ENCODE results near the gene ADAMTSL4.
"Not testable (repeated sequence)": the region's sequence is repeated elsewhere in the genome, so short reads cannot be mapped to it uniquely, and the experiment has no call there.

ADAMTSL4 gene

DNA sequence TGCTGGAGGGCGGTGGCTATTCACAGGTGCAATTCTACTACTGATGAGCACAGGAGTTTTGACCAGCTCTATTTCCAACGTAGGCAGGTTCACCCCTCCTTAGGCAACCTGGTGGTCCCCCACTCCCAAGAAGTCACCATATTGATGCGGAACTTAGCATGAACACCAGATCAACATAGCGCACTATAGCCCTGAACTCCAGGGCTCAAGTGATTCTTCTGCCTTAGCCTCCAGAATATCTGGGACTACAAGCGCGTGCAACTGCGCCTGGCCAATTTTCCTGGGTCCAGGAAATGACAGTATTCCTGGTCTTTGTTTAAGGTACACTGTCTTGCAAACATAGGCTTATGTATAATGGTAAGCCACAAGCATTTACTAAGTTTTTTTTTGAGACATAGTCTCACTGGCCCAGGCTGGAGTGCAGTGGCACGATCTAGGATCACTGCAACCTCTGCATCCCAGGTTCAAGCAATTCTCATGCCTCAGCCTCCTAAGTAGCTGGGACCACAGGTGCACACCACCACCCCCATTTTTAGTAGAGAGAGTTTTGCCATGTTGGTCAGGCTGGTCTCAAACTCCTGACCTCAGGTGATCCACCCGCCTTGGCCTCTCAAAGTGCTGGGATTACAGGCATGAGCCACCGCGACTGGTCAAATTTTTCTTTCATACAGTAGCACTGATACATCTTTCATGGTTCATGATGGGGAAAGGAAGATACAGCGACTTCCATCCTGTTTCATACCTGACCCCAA lies 17.6 kb downstream of the ADAMTSL4 start:
- TF ChIP-seq MAX (IDR thresholded peaks at IDR 0.05; ENCODE audit: low read depth, low read length): no peak
- no peak for TF ChIP-seq POLR2A (IDR thresholded peaks at IDR 0.05; ENCODE audit: extremely low read depth, insufficient read length)
- no peak for TF ChIP-seq MYC (IDR thresholded peaks at IDR 0.05; ENCODE audit: low read depth, low read length)
- no peak for TF ChIP-seq CTCF (IDR thresholded peaks at IDR 0.05; ENCODE audit: low read depth, low read length)
- DNase-seq (ENCODE audit: low read depth): no peak
- H3K4me3 ChIP-seq (ENCODE audit: low read depth, low read length): no peak overlapping the region

DNA sequence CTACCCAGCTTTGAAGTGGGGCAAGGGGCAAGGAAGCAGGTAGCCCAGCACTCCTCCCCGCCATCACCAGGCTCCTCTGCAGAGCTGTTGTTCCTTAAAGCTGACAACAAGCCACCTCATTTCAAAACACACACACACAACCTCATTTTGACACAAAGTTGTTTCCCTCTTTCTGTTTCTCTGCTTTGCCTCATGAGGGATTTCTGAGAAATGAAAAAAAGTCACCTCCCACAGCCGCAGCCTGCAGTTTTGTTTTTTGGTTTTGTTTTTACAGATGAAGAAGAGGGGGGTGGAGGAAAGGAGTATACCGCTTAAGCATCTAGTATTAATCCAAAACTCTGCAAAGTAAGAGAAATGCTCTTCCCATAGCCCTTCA lies 18.1 kb downstream of the ADAMTSL4 start:
- no peak overlapping the region for H3K4me3 ChIP-seq (ENCODE audit: low read depth, low read length)
- no peak for DNase-seq (ENCODE audit: low read depth)
- TF ChIP-seq CTCF (IDR thresholded peaks at IDR 0.05; ENCODE audit: low read depth, low read length): no peak
- no peak for TF ChIP-seq MAX (IDR thresholded peaks at IDR 0.05; ENCODE audit: low read depth, low read length)
- TF ChIP-seq MYC (IDR thresholded peaks at IDR 0.05; ENCODE audit: low read depth, low read length): no peak

GRCh38 chr1:150567717-150568593 lies 18.7 kb downstream of the ADAMTSL4 start:
- no peak overlapping the region for H3K4me3 ChIP-seq (ENCODE audit: low read depth, low read length)
- DNase-seq (ENCODE audit: low read depth): no peak
- no peak for TF ChIP-seq MAX (IDR thresholded peaks at IDR 0.05; ENCODE audit: low read depth, low read length)
- no peak for TF ChIP-seq MYC (IDR thresholded peaks at IDR 0.05; ENCODE audit: low read depth, low read length)
- TF ChIP-seq POLR2A (IDR thresholded peaks at IDR 0.05; ENCODE audit: extremely low read depth, insufficient read length): no peak
- TF ChIP-seq CTCF (IDR thresholded peaks at IDR 0.05; ENCODE audit: low read depth, low read length): no peak

- TF ChIP-seq POLR2A (IDR thresholded peaks at IDR 0.05; ENCODE audit: extremely low read depth, insufficient read length) (no peak), MAX (IDR thresholded peaks at IDR 0.05; ENCODE audit: low read depth, low read length) (no peak), MYC (IDR thresholded peaks at IDR 0.05; ENCODE audit: low read depth, low read length) (no peak), CTCF (IDR thresholded peaks at IDR 0.05; ENCODE audit: low read depth, low read length) (no peak)
- no peak overlapping the region for H3K4me3 ChIP-seq (ENCODE audit: low read depth, low read length)
- DNase-seq (ENCODE audit: low read depth): no peak
Measured at GRCh38 chr1:150568594-150568966, 19.4 kb downstream of the ADAMTSL4 start.

- no peak for DNase-seq (ENCODE audit: low read depth)
- no peak overlapping the region for H3K4me3 ChIP-seq (ENCODE audit: low read depth, low read length)
- TF ChIP-seq MYC (IDR thresholded peaks at IDR 0.05; ENCODE audit: low read depth, low read length): no peak
- no peak for TF ChIP-seq CTCF (IDR thresholded peaks at IDR 0.05; ENCODE audit: low read depth, low read length)
- no peak for TF ChIP-seq MAX (IDR thresholded peaks at IDR 0.05; ENCODE audit: low read depth, low read length)
- TF ChIP-seq POLR2A (IDR thresholded peaks at IDR 0.05; ENCODE audit: extremely low read depth, insufficient read length): no peak
Measured at GRCh38 chr1:150572918-150573647, 23.9 kb downstream of the ADAMTSL4 start.

DNA sequence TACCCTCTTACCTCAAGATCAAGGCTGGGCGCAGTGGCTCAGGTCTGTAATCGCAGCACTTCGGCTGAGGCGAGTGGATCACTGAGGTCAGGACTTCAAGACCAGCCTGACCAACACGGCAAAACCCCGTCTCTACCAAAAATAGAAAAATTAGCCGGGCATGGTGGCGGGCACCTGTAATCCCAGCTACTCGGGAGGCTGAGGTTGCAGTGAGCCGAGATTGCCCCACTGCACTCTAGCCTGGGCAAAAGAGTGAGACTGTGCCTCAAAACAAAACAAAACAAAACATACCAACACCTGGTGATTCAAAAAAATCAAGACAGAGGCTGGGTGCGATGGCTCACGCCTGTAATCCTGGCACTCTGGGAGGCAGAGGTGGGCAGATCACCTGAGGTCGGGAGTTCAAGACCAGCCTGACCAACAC lies 24.5 kb downstream of the ADAMTSL4 start:
- not testable (repeated sequence) for DNase-seq (ENCODE audit: low read depth); H3K4me3 ChIP-seq (ENCODE audit: low read depth, low read length)

All from NB4 (cell line).